Endometrium (tissue), 2 donors: Measurements from ENCODE around the gene PIGU.
"Not testable (repeated sequence)": the region's sequence is repeated elsewhere in the genome, so short reads cannot be mapped to it uniquely, and the experiment has no call there.

ENCODE experiments used
- FAIRE-seq: peaks from 2 replicates; lab custom pipeline; 2012; peaks lifted over from hg19 to GRCh38; lab: Jason Lieb, UNC
- donor health status: control.
- donor health status: control.

The PIGU gene, protein sequence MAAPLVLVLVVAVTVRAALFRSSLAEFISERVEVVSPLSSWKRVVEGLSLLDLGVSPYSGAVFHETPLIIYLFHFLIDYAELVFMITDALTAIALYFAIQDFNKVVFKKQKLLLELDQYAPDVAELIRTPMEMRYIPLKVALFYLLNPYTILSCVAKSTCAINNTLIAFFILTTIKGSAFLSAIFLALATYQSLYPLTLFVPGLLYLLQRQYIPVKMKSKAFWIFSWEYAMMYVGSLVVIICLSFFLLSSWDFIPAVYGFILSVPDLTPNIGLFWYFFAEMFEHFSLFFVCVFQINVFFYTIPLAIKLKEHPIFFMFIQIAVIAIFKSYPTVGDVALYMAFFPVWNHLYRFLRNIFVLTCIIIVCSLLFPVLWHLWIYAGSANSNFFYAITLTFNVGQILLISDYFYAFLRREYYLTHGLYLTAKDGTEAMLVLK

DNA sequence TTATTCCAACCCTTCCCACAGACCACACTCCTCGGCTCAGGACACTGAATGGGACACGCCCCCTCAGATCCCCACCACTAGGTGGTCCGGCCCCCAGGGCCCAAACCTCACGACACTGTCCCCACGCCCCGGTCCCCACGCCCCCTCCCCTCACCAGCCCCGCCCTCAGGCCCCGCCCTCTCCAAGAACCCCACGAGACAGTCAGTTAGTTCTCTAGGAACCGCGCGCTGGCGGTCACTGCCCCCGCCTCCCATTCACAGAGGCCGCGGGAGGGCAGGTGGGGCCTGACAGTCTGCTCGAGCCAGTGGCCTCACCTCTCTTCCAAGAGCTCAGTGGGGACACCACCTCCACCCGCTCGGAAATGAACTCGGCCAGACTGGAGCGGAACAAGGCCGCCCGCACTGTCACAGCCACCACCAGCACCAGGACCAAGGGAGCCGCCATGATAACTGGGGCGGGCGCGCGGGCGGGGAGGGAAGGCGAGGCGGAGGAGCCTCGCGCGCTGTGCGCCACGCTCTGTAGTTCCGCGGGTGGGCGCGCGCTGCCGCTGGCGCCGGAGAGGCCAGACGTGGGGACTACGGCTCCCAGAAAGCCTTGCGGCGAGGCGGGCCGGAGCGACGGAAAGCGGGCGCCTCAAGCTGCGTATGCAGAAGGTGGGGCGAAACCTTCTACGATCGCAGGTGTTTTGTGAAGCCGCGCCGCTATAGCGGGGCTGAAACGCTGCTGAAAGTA is at the start of gene PIGU:
PIGU (minus strand) TSS at position 451 of the 732 bp plus-strand sequence; CDS start at position 444, 7 bp downstream.
- FAIRE-seq = no peak

DNA sequence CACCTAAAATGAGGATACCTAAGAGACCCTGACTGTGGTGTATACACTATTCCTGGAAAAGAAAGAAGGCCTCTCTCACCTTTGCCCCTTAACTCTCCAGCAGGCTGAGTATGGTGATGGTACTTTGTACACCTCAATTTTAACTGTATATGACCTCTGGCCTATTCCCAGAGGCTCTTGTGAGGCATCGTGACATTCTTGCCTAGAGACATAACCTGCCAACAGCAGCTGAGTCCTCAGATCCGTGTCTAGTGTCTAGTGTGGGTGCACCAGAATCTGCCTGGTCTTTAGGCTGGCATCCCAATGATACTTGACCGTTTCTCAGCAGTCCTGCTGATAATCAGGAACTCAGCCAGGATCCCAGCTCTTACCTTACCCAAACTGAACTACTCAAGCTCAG is 47.3 kb upstream of the PIGU start:
- no peak for FAIRE-seq

DNA sequence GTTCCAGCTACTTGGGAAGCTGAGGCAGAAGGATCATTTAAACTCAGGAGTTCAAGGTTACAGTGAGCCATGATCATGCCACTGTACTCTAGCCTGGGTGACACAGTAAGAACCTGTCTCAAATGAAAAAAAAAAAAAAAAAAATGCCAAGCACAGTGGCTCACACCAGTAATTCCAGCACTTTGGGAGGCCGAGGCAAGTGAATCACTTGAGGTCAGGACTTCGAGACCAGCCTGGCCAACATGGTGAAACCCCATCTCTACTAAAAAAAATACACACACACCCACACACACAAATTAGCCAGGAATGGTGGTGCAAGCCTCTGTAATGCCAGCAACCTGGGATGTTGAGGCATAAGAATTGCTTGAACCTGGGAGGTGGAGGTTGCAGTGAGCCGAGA is 45.7 kb upstream of the PIGU start:
- FAIRE-seq = not testable (repeated sequence)

DNA sequence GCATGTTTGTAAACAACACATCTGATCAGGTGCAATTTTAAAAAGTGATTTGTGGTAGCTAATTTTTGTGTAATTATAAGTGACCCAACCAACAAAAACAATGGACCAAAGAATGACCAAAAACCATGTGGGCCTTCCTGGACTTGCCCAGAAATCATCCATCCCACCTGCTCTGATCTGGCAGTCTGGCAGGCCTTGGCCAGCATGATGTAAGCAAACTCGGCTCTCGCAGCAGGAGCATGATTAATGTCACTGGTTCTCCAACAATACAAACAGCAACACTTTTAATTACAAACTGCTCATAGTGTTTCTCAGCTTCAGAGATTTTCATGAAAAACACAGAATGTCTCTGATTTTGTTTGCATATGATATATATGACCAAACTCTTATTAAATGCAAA is 43.4 kb upstream of the PIGU start:
- no peak for FAIRE-seq

DNA sequence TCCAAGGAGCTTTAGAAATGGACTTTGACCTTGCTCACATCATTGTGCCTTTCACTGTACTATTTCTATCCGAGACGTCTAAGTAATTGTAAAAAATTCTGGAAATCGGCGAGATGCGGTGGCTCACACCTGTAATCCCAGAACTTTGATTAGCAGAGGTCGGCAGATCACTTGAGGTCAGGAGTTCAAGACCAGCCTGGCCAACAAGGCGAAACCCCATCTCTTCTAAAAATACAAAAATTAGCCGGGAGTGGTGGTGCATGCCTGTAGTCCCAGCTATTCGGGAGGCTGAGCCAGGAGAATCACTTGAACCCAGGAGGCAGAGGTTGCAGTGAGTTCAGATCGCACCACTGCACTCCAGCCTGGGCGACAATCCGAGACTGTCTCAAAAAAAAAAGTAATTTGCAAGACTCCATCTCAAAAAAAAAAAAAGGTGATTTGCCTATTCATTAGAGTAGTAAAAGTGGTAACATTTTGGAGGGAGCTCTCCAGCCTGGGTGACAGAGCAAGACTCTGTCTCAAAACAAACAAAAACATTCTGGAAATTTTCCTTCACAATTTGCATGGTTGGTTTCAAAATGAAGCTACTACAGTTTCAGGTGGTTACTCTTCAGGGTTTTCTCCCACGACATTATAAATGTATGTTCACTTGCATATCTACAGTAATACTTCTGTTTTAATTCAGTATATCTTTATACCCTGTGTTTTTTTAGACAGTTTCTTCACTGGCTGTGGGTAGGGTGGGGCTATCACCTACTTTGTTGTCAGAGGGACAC is 42.5 kb upstream of the PIGU start:
- FAIRE-seq = not testable (repeated sequence)

DNA sequence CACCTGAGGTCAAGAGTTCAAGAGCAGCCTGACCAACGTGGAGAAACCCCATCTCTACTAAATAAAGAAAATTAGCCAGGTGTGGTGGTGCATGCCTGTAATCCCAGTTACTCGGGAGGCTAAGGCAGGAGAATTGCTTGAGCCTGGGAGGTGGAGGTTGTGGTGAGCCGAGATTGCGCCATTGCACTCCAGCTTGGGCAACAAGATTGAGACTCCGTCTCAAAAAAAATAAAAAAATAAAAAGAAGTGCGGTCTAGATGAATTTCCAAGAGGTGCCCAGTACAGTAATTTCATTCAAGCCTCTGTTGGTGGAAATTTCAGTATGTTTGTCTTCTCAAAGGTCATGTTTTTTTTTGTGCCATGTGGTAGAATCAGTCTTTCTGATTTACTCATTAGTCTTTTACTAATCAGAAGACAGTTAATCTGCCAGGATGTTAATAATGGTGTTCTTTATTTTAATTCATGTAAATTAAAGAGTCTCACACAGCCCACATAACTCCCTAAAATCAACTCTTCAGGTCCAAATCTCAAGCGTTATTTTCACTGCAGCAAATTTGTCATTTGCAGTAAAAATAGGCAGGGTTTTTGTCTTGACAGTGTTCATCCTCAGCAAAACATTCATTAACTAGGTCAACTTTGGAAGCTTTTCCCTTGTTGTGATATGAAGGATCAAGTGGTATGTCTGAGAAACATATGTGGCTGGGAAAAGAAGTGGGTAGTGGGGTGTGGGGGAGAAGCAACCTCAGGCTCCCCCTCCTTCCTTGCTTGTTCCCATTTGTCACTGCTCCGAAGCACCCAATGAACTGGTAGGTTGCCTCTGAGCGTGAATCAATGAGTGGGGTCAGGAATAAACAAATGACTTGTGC is 40.6 kb upstream of the PIGU start:
- FAIRE-seq = no peak

DNA sequence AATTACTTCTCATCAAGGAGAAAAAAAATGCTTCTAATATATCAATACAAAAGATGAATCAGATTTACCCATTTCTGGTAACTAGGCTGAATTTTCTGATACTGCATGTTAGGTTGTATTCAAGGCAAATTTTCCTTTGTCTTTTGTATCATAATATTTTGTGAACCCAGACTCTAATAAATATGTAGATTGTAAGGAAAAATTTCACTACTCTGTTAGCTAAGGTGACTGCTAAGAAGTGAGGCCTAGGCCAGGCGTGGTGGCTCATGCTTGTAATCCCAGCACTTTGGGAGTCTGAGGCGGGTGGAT is 40.0 kb upstream of the PIGU start:
- no peak for FAIRE-seq

DNA sequence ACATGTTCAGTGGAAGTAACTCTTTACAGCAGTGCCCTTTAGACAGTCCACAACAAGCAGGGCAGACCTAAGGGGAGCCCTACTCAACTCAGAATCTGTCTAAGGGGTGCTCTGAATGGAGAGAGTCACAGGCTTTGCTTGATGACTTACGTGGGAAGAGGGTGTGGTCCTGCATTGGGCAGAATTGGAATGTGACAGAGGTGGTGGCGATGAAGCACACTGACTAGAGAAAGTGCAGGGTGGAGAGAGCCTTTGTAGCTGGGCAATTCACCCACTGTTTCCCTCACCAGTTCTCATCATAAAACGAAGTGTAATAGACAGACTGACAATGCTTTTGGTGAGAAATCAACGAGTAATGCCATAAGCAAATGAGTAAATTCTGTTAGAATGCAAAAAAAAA is 38.5 kb upstream of the PIGU start:
- FAIRE-seq = no peak

DNA sequence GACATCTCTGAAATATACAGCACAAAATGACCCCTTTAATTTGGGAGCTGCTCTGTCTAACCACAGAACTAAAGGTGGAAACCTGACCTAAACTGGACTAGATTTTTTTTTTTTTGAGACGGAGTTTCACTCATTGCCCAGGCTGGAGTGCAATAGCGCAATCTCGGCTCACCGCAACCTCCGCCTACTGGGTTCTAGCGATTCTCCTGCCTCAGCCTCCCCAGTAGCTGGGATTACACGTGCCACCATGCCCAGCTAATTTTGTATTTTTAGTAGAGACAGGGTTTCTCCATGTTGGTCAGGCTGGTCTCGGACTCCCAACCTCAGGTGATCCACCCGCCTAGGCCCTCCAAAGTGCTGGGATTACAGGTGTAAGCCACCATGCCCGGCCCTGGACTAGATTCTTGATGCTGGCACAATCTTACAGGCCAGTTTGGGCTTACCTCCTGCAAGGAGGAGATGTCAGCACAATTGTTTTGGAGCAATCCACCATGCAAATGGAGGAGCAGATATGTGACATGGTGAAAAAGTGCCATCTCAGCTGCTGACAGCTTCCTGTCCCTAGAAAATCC is 37.1 kb upstream of the PIGU start:
- not testable (repeated sequence) for FAIRE-seq

DNA sequence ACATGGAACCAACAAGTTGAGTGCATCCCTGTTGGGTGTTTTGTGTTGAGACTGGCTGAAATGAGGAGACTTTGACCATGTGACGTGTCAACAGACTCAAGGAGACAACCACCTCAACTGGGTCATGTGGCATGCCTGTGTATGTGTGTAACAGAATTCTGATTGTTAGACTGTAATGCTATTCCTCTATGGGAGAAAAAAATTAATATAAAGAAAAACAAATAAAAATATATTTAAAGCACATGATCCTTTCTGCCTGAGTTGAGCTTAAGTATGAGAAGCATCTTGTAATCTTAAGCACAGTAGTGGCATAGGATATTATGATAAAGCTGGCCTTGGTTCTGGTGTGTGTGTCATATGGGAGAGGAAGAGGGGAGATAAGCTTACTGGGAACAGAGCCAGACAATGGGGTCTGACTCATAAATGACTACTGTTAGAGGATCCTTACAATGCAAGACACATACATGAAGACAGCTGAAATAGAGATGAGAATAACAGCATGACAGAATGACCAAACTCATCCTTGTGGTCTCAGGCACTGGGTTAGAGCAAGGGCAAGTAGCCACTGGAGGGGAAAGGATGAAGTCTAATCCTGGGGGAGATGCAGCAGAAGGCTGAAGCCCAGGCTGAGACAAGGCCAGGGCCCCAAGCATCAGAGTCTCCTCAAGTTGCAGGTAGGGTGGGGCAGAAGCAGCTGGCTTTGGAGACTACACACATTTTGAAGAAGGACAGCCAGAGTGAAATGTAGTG is 36.5 kb upstream of the PIGU start:
- no peak for FAIRE-seq

DNA sequence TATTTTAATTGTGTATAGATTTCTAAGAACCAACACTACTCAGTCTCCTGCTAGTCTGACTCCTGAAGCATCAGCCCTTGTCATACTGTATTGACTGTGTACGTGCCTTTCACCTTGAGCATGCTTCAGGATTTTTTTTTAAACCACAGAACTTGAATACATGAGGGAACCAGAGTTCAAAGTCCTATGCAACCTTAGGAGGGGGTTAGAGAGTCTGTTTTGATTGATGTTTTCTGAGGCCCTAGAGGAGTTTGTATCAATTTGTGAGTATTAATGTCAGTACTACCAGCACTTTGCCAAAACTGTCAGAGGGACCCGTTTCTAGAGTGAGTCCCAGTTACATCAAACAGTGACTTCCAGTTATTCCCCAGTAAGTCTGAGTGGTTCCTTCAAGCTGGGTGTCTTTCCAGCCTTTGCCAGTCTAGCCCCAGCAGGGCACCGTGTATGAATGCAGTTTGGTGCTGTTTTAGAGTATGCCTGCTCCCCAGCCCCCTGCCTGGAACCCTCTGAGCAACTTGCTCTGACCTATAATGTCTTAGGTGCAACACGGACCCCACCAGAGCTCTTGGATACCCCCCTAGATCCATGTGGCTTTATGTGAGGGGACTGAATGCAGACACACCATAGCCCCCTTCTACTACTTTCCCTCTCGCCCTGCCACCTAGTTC is 35.8 kb upstream of the PIGU start:
- no peak for FAIRE-seq

DNA sequence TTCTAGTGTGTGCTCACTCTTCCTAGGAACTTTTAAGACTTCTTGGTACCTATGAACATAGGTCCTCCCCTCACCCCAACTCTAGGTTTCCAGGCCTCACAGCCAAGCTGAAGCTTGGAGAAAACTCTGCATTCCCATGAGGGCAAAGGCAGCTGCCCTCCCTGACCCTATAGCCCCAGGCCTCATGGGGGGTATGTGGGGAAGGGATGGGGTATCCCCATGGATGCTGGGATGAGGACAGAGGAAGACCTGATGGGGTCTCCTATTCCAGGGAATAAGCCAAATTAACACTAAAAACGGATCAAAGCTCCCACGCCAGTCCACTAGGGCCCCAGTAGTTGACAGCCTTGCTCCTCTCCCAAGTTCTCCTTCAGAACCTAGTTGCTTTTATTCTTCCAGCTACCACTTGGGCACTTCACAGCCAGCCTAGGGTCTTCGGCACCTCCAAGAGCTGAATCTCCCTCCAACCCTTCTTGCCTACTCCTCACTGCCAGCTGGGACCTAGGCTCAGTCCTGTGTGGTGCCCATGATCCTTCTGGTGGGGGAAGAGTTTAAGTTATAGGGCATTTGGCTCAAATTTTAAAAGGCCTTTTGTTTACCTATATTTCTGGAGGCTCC is 35.0 kb upstream of the PIGU start:
- FAIRE-seq = no peak

DNA sequence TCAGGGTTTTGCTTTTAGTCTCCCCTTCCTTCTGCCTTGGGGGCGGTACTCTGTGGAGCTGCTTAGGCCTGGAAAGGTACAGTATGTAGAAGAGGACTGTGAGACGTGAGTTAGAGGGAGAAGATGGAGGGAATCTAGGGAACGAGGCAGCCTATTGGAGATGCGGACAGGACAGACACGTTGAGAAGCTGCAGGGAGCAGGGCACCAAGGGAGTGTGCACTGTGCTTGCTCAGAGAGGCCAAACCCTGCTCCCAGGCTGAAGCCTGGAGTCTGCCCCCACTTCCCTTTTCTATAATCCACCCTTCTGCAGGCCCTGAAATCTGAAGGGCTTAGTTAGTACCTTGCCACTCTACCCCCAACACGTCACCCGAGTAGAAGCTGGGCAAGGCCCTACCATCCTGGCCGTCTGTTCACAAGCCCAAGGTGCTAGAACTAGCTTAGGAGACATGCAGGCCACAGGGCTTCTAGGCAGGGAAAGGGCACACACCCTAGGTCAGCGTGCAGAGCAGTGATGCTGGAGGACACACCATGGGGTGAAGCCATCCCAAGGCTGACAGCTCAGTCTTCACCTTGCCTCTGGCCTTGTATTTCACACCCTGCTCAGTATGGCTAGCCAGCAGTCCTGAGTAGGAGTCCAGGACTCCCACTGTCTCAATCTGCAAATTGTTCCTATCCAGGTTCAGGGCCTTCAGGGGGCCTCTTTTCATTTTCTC is 34.1 kb upstream of the PIGU start:
- no peak for FAIRE-seq

DNA sequence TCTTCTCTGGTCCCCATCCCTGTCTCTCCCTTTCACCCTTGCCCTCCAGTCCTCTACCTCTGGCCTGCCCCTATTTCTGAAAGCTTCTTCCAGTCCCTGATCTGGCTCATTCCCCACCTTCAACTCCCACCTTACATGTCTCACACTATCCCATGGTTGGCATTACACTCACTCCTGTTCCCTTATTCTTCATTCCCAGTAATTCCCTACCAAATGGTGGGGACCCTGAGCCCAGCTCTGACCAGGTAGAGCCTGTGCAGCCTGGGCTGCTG is 33.6 kb upstream of the PIGU start:
- FAIRE-seq = no peak

DNA sequence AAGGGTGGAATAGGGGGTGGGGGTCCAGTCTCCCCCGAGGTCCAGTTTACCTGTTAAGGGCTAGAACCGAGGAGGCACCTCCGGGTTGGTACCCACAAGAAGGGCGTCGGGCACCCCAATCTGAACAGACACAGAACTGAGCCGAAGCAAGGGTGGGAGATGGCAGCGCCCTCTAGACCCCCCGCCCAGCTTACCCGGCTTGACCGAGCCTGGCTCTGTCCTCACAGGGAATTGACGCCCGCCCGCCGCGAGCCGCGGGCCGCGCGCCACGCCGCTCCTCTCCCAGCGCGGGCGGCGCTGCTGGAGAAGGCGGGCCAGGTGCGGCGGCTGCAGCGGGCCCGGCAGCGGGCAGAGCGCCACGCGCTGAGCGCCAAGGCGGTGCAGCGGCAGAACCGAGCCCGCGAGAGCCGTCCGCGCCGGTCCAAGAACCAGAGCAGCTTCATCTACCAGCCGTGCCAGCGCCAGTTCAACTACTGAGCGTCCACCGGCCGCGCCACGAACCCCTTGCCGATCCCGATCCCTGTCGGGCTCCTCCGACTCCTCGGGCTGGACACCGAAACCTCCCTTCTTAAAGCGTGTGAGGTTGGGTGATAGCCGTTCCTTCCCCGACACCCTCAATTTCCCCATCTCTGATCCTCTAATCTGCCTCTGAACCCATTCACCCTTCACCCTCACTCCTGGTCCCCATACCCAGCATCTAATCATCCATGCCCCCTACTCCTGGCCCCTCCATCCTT is 33.1 kb upstream of the PIGU start:
- FAIRE-seq = no peak

DNA sequence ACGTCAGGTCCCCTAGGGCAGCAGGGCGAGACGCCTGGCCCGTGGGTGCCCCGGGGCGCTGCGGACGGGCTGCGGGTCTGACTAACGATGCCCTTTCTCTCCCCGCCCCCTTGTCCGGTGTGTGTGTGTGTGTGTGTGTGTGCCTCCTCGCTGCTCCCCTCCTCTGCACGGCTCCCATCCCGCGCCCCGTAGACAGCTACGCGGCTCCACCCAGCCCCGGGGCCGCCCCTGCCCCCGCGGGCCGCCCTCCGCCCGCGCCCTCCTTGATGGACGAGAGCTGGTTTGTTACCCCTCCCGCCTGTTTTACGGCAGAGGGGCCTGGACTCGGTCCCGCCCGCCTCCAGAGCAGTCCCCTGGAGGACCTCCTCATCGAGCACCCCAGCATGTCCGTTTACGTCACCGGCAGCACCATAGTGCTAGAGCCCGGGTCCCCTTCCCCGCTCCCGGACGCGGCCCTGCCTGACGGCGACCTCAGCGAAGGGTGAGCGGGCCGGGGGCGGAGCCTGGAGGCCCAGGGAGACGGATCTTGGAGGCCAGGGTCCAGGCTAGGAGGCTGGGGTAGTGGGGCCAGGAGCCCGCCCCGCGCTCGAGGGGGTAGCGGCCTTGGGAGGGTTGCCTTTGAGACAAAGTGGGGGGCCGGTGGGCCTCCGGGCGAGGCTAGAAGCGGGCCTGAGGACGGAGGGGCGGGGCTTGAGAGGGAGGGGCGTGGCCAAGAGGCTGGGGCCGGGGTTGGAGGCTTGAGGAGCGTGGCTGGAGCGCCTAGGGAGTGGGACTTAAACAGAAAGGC is 32.3 kb upstream of the PIGU start:
- no peak for FAIRE-seq

DNA sequence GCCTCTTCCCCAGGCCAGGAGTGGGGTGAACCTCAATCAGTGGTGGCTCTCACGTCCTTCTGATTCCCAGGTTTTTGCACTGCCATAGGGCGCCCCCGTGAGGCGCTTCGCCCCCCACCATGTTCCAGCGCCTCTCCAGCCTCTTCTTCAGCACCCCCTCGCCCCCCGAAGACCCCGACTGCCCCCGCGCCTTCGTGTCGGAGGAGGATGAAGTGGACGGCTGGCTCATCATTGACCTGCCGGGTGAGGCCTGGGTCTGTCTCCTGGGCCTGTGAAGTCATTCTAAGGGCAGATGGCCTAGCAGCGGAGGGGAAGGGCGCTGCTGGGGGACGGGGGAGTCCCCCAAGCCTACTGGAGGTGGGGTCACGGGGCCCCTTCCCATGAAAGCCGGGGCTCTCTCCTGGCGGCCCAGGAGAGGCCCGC is 31.7 kb upstream of the PIGU start:
- no peak for FAIRE-seq
